Stimulated activated naive B cell treated with anti-CD40 and anti-IgM and Interleukin-4, amounts not matched to agents 10 μg/mL and 1 μg/mL and 100 μg/mL, for 72 hours (primary cell): ENCODE measurements around the gene CTAG1B.
"Not testable (repeated sequence)": the region's sequence is repeated elsewhere in the genome, so short reads cannot be mapped to it uniquely, and the experiment has no call there.

Experiments used
- ATAC-seq, 2 donors: fragments of 150-1000 bp; cut with Tn5 transposase; replicated peaks; 2 replicates each; pipeline ENCODE4 v1.10.0; 2021; ENCODE audit warnings: moderate library complexity in 1 of 2
- DNase-seq: peaks from one replicate; pipeline ENCODE4 v3.0.0; 2021
- H3K27ac Mint-ChIP-seq: one replicate; pipeline ENCODE4 v1.8.0; 2022; ENCODE audit warnings: mild to moderate bottlenecking, mixed read lengths
- H3K27me3 Mint-ChIP-seq, 2 donors: one replicate each; pipeline ENCODE4 v1.8.0; 2022; ENCODE audit warnings: mixed read lengths in 2 of 2
- H3K36me3 Mint-ChIP-seq, 2 donors: one replicate each; pipeline ENCODE4 v1.8.0; 2022; ENCODE audit warnings: mixed read lengths in 2 of 2, mild to moderate bottlenecking in 1 of 2
- H3K4me1 Mint-ChIP-seq, 2 donors: one replicate each; pipeline ENCODE4 v1.8.0; 2022; ENCODE audit warnings: mixed read lengths in 2 of 2, mild to moderate bottlenecking in 1 of 2
- H3K4me3 Mint-ChIP-seq, 2 donors: one replicate each; pipeline ENCODE4 v1.8.0; 2022; ENCODE audit warnings: mild to moderate bottlenecking in 2 of 2, mixed read lengths in 2 of 2, moderate library complexity in 1 of 2
- H3K9me3 Mint-ChIP-seq, 2 donors: one replicate each; pipeline ENCODE4 v1.8.0; 2022; ENCODE audit warnings: mixed read lengths in 2 of 2, mild to moderate bottlenecking in 1 of 2

Gene CTAG1B

GRCh38 chrX:154603438-154604430 is 15.3 kb downstream of the CTAG1B start:
- DNase-seq (no peak), ATAC-seq (no peak)
- peaks cover 4 to 7% of the 10 kb centered on the region in 2 donors for H3K27me3 Mint-ChIP-seq
- H3K9me3 Mint-ChIP-seq, result no peaks in the 10 kb centered on the region
- no peaks in the 10 kb centered on the region for H3K36me3 Mint-ChIP-seq
- no peaks in the 10 kb centered on the region for H3K4me1 Mint-ChIP-seq
- no peak overlapping the region for H3K4me3 Mint-ChIP-seq
- no peak overlapping the region for H3K27ac Mint-ChIP-seq

- H3K4me1 Mint-ChIP-seq, result no peaks in the 10 kb centered on the region
- DNase-seq (no peak), ATAC-seq (no peak)
- no peaks in the 10 kb centered on the region for H3K36me3 Mint-ChIP-seq
- H3K9me3 Mint-ChIP-seq, result no peaks in the 10 kb centered on the region
- no peak overlapping the region for H3K27ac Mint-ChIP-seq
- peaks cover 4 to 7% of the 10 kb centered on the region in 2 donors for H3K27me3 Mint-ChIP-seq
- H3K4me3 Mint-ChIP-seq, result no peak overlapping the region
Observed at GRCh38 chrX:154602766-154603437, 16.2 kb downstream of the CTAG1B start.

GRCh38 chrX:154602226-154602625 is 16.9 kb downstream of the CTAG1B start:
- DNase-seq, result no peak
- H3K27me3 Mint-ChIP-seq, result peaks cover 7% of the 10 kb centered on the region in 2 donors
- H3K36me3 Mint-ChIP-seq, result no peaks in the 10 kb centered on the region
- no peaks in the 10 kb centered on the region for H3K4me1 Mint-ChIP-seq
- H3K27ac Mint-ChIP-seq, result no peak overlapping the region
- no peak overlapping the region for H3K4me3 Mint-ChIP-seq
- ATAC-seq, result no peak
- H3K9me3 Mint-ChIP-seq, result peaks cover under 1 to 2% of the 10 kb centered on the region in 2 donors

DNA sequence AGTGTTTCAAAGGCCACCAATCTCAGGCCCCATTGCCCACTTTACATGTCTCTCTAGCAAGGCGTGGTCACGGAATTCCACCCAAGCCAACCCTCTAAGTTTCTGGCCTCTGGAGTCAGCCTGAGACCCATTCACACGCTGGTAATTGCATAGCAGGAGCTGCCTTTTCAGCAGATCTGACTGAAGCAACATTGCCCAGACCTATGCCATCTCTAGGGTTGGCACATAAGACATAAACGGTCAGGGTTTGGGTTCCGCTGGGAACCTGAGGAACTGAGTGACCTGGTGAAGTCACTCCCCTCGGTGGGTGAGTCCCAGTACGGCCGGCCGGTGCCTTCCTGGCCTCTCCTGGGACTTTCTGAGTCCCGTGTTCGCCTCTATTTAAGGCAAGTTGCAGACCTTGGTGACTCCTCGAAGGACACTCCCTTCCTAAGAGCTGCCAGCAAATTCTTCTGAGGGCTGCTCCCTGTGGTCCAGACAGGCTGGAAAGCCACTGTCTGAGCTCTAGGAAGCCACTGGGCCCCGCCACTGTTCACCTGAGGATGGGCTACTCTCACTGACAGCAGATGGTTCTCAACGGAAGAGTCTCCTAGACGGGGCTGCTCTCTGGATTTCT is 18.2 kb downstream of the CTAG1B start:
- H3K36me3 Mint-ChIP-seq, result no peaks in the 10 kb centered on the region
- peaks cover 7 to 9% of the 10 kb centered on the region in 2 donors for H3K27me3 Mint-ChIP-seq
- DNase-seq (no peak), ATAC-seq (no peak)
- no peaks in the 10 kb centered on the region for H3K4me1 Mint-ChIP-seq
- no peak overlapping the region for H3K27ac Mint-ChIP-seq
- H3K4me3 Mint-ChIP-seq, result no peak overlapping the region
- peaks cover 2 to 4% of the 10 kb centered on the region in 2 donors for H3K9me3 Mint-ChIP-seq

GRCh38 chrX:154599531-154599930 is 19.6 kb downstream of the CTAG1B start:
- no peaks in the 10 kb centered on the region for H3K4me1 Mint-ChIP-seq
- H3K4me3 Mint-ChIP-seq, result no peak overlapping the region
- H3K27ac Mint-ChIP-seq, result no peak overlapping the region
- no peaks in the 10 kb centered on the region for H3K36me3 Mint-ChIP-seq
- H3K9me3 Mint-ChIP-seq, result peaks cover 2 to 4% of the 10 kb centered on the region in 2 donors
- DNase-seq, result no peak
- ATAC-seq, result no peak
- peaks cover 9 to 11% of the 10 kb centered on the region in 2 donors for H3K27me3 Mint-ChIP-seq

DNA sequence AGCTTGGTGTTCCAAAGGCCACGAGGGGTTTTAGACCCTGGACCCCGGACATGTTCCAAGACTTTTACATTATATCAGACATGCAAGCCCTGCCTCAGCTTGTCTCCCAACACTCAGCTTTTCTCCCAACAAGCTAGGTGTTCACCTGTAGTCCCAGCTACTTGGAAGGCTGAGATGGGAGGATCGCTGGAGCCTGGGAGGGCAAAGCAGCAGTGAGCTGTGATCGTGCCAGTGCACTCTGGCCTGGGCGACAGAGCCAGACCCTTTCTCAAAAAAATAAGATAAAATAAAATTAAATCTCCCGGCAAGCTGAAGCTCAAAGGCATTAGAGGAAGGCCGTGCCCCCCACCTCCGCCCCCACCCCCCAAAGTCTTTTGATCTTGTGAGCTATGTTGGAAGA is 20.4 kb downstream of the CTAG1B start:
- Mint-ChIP-seq H3K27me3 (peaks cover 9 to 16% of the 10 kb centered on the region in 2 donors), H3K9me3 (peaks cover 2 to 4% of the 10 kb centered on the region in 2 donors), H3K4me1 (no peaks in the 10 kb centered on the region), H3K27ac (no peak overlapping the region), H3K36me3 (no peaks in the 10 kb centered on the region), H3K4me3 (no peak overlapping the region)
- no peak for ATAC-seq
- no peak for DNase-seq

DNA sequence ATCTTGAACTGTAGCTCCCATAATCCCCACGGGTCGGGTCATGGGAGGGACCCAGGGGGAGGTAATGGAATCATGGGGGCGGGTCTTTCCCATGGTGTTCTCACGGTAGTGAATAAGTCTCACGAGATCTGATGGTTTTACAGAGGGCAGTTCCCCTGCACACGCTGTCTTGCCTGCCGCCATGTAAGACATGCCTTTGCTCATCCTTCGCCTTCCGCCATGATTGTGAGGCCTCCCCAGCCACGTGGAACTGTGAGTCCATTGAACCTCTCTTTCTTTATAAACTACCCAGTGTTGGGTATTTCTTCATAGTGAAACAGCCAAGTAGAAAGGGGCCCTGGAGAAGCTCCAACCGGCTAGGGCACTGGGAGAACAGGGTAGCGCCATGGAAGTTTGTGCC is 21.9 kb downstream of the CTAG1B start:
- Mint-ChIP-seq H3K4me3 (no peak overlapping the region), H3K36me3 (no peaks in the 10 kb centered on the region), H3K27ac (no peak overlapping the region), H3K9me3 (peaks cover 2 to 7% of the 10 kb centered on the region in 2 donors), H3K27me3 (peaks cover 9 to 16% of the 10 kb centered on the region in 2 donors), H3K4me1 (no peaks in the 10 kb centered on the region)
- DNase-seq (no peak), ATAC-seq (no peak)

DNA sequence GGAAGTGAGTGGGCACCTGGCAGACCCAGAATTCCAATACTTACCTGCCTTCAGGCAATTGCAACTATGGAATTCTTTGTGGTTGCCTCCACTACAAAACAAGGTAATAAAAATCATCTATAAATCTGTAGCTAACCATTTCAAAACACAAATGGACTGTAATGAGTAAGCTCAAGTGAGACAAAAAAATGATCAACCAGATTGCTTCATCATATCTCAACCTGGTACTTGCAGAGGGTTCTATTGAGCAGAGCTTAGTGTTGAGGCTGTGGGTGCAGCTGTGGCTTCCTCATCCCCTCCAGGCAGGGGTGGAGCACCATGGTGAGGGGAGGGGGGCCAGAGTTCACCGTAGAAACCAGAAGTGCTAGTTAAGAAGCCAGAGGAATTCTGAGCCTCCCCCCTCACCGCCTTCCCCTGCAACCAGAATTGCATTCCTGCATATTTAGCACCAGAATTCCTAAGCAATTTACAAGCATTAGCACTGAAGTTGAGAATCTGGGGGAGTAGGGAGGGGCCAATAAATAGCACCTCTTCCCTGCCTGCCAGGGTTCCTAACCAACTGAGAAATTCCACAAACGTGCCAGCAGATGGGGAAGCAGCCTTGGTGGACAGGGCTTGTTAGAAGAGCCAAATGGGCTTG is 22.7 kb downstream of the CTAG1B start:
- Mint-ChIP-seq H3K4me1 (no peaks in the 10 kb centered on the region), H3K27me3 (peaks cover 9 to 13% of the 10 kb centered on the region in 2 donors), H3K9me3 (peaks cover 2 to 8% of the 10 kb centered on the region in 2 donors), H3K4me3 (no peak overlapping the region), H3K36me3 (no peaks in the 10 kb centered on the region), H3K27ac (no peak overlapping the region)
- DNase-seq (no peak), ATAC-seq (no peak)

GRCh38 chrX:154595559-154596249 is 23.4 kb downstream of the CTAG1B start:
- Mint-ChIP-seq H3K9me3 (peaks cover 2 to 8% of the 10 kb centered on the region in 2 donors), H3K4me1 (no peaks in the 10 kb centered on the region), H3K27ac (no peak overlapping the region), H3K4me3 (no peak overlapping the region), H3K36me3 (no peaks in the 10 kb centered on the region), H3K27me3 (peaks cover 9 to 13% of the 10 kb centered on the region in 2 donors)
- DNase-seq (no peak), ATAC-seq (no peak)

DNA sequence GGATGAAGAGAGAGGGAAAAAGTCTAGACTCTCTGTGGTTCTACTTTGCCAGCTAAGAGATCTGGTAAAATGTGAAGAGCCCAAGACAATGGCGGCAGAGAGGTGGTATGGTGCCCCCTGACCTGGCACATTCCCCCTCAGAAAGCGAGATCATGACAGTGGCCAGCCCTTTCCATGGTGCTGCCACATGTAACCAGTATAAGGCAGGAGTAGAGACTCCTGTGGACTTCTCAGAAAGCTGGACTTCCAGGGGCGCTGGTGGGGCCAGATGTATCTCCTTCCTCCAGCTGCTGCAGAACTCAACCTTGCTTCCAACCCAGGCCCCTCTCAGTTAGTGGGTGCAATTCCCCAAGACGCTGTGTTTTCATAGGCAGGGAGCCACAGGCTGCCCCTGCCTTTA is 24.6 kb downstream of the CTAG1B start:
- no peak for ATAC-seq
- H3K27me3 Mint-ChIP-seq, result peaks cover 5 to 8% of the 10 kb centered on the region in 2 donors
- no peaks in the 10 kb centered on the region for H3K36me3 Mint-ChIP-seq
- DNase-seq, result no peak
- H3K27ac Mint-ChIP-seq, result no peak overlapping the region
- H3K4me1 Mint-ChIP-seq, result no peaks in the 10 kb centered on the region
- peaks cover 2 to 8% of the 10 kb centered on the region in 2 donors for H3K9me3 Mint-ChIP-seq
- H3K4me3 Mint-ChIP-seq, result no peak overlapping the region

- ATAC-seq, result no peak
- DNase-seq, result no peak
- Mint-ChIP-seq H3K4me3 (no peak overlapping the region), H3K9me3 (peaks cover 2 to 8% of the 10 kb centered on the region in 2 donors), H3K36me3 (no peaks in the 10 kb centered on the region), H3K27me3 (peaks cover 5 to 8% of the 10 kb centered on the region in 2 donors), H3K27ac (no peak overlapping the region), H3K4me1 (no peaks in the 10 kb centered on the region)
Observed at GRCh38 chrX:154593201-154593600, 25.9 kb downstream of the CTAG1B start.

DNA sequence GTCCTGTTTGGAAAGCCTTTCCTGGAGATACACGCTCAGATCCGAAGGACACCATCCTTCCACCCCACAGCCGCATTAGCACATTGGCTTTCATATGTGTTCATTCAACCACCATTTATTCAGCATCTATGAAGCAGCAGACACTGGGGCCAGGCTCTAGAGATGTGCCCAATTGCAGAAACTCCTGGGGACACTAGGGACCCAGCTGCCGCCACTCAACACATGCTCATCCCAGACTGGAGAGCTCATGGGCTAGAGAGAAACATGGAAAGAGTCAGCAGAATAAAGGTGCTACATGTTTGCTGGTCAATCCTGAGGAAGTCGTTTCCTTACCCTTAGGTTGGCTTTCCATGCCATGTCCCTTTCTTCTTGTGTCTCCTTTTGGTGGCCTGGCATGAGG is 26.6 kb downstream of the CTAG1B start:
- Mint-ChIP-seq H3K27me3 (peaks cover 5 to 8% of the 10 kb centered on the region in 2 donors), H3K4me1 (no peaks in the 10 kb centered on the region), H3K4me3 (no peak overlapping the region), H3K27ac (no peak overlapping the region), H3K9me3 (peaks cover 2 to 8% of the 10 kb centered on the region in 2 donors), H3K36me3 (no peaks in the 10 kb centered on the region)
- ATAC-seq (no peak), DNase-seq (no peak)

DNA sequence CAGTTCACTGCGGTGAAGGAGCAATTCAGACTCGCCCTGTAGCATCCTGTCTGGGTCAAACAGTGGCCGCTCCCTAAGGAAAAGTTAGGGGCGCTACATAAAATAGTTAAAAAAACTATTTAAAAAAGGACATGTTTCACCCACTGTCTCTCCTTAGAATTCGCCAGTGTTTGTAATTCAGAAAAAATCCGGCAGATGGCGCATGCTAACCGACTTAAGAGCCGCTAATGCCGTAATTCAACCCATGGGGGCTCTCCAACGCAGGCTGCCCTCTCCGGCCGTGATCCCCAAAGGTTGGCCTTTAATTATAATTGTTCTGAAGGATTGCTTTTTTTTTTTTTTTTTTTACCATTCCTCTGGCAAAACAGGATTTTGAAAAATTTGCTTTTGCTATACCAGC is 28.7 kb downstream of the CTAG1B start:
- H3K36me3 Mint-ChIP-seq, H3K27ac Mint-ChIP-seq, ATAC-seq, H3K9me3 Mint-ChIP-seq, H3K27me3 Mint-ChIP-seq, DNase-seq, H3K4me3 Mint-ChIP-seq, H3K4me1 Mint-ChIP-seq: not testable (repeated sequence)
